Measurements from ENCODE around the gene COMMD9.

- TF ChIP-seq POLR2AphosphoS5 (IDR thresholded peaks at IDR 0.05; ENCODE audit: low read length) (no peak), NR2C1 (IDR thresholded peaks at IDR 0.05) (no peak), E2F8 (IDR thresholded peaks at IDR 0.05; ENCODE audit: low read depth, partially characterized antibody) (no peak), JUND (IDR thresholded peaks at IDR 0.05; ENCODE audit: low read depth, low read length) (no peak), TAF1 (IDR thresholded peaks at IDR 0.05; ENCODE audit: borderline replicate concordance, low read depth, low read length) (no peak), CTCF (IDR thresholded peaks at IDR 0.05 in 2 of 3, conservative IDR thresholded peaks at IDR 0.05 in 1 of 3; ENCODE audit: control insufficient read depth in 2 of 3, extremely low read depth in 1 of 3, insufficient read depth in 1 of 3, low read depth in 3 of 3, low read length in 3 of 3) (no peak), SUZ12 (IDR thresholded peaks at IDR 0.05; ENCODE audit: unreplicated experiment) (no peak), POLR2A (IDR thresholded peaks at IDR 0.05; ENCODE audit: low read depth, low read length) (no peak), GABPA (IDR thresholded peaks at IDR 0.05; ENCODE audit: low read depth) (no peak), EZH2 (IDR thresholded peaks at IDR 0.05; ENCODE audit: borderline replicate concordance, control insufficient read depth, low read depth, low read length) (no peak), RELA (IDR thresholded peaks at IDR 0.05; ENCODE audit: borderline replicate concordance, partially characterized antibody) (no peak), MTA3 (IDR thresholded peaks at IDR 0.05; ENCODE audit: borderline replicate concordance, low read length) (no peak)
These were observed 40.8 kb downstream of the COMMD9 start for GRCh38 chr11:36248436-36248835.
